HG03064 (cell line): ENCODE measurements around the gene GLT6D1.

Experiments used
- ATAC-seq: cut with Tn5 transposase; IDR thresholded peaks from one replicate; pipeline ENCODE4 v1.9.1; 2021; ENCODE audit warnings: low read depth; ENCODE audit not compliant: unreplicated experiment

GLT6D1 gene

DNA sequence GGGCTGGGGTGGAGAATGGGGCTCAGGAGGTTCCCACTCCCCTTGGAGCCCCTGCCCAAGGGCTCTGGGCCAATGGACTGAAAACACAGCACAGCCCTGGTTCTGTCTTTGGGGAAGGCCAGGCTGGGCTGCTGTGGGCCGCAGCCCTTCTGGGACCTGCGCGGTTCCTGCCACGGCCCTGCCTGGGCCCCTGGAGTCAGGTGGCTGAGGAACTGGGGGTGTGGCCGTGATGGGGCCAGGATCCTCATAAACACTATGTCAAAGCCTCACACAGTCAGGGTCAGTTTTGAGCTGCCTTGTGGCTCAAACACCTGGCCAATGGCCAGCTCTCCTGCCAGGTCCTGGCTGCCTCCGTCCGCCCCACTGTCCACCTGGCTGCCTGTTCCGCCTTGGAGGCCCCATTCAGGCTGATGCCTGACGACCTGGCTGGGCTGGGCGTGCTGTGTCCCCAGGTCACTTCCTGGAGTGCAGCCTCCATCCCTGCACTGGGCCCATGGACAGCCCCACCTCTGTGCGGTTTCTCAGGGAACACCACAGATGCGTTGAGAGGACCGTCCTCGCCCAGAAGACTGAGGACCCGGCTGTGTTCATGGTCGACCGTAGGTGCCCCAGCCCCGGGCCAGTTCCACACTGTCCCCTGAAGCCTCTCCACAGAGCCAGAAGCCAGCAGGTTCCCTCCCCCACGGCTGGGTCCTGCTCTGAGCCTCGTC lies 50.3 kb downstream of the GLT6D1 start:
- no peak for ATAC-seq

DNA sequence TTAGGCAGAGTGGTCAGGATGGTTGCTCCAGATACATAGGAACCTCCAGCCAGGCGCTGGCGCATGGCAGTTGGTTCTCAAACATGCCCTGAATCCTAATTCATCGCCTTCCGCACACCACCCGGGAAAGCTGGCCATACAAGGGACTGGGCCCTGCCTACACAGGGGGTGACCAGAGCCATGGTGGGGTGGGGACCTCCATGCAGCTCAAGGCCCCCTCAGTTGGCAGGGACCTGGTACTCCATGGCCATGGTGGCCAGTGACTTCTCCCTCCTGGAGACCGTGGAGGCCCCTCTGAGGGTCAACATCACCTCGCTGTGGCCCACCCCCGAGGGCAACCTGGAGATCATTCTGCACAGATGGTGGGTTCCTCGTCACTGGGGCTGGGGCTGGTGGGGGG lies 51.0 kb downstream of the GLT6D1 start:
- no peak for ATAC-seq

DNA sequence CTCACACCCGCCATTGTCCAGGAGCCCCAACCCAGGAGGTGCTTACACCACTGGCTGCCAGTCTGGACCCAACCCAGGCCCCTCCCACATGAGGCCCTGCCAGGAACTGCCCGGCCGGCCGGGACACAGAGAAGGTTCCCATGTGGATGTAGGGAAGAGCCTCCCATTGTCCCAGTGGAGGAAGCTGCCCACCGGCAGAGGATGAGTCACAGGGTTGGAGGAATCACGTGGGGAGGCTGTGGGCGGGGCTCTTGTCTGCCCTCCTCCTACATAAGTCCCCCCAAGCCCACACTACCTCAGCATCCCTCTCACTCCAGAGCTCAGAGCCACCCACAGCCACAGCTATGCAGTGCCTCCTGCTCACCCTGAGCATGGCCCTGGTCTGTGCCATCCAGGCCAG lies 51.7 kb downstream of the GLT6D1 start:
- no peak for ATAC-seq

DNA sequence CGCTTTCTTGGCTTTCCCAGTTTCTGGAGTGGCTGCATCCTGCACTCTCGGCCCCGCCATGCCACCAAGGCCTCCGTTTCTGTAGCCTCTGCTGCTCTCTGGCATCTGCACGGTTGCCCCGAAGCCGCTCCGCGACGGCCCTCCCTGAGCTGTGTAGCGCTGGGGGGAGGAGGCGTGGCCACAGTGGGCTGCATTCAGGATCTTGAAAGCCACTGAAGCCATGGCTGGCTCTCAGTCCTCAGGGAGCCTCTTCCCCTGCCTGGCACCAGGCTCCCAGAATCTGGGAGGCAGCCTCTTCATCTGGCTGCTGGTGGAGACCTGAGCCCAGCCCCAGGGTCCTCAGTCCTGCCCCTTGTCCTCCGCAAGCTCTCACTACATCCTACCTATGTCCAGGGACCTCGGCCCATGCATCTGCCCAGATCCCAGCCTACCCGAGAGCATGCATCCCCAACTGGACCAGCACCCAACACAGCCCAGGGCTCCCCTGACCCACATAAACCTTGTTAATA lies 52.7 kb downstream of the GLT6D1 start:
- ATAC-seq, result no peak

DNA sequence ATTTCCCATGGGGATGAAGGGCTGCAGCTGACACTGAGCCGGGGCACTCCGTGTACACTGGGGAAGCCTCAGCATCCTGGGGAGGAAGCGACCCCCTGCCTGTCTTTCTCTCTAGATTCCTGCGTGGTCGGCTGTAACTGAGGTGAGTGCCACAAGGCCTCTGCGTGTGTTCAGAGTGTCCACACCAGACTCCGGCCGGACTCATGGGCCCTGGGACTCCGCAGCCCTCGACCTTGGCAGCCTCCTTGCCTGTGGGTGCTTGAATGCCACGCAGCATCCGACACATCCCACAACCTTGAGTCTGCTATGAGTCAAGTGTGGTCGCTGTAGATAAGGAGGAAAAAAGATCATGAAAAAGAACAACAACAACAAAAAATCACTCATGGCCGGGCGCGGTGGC lies 54.4 kb downstream of the GLT6D1 start:
- ATAC-seq, result no peak

DNA sequence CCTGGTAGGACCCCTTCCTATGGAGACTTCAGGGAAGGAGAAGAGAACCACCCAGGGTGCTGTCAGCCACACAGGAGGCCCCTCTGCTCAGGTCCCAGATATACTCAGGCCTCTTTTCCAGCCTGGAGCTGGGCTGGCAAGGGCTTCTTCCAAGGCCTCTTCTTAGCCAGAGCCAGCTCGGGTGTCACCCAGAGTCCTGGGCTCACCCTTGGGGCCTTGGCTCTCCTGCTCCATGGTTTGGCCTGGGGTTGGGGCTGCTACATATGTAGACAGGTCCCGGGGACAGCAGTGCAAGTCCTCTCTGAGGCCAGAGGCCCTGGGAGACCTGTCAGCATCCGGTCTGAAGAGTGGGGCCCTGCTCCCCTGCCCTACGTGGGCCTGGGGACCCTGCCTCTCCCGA lies 55.0 kb downstream of the GLT6D1 start:
- no peak for ATAC-seq

GRCh38 chr9:135583688-135584011 lies 55.7 kb downstream of the GLT6D1 start:
- ATAC-seq, result no peak

- no peak for ATAC-seq
Observed at GRCh38 chr9:135582966-135583687, 56.2 kb downstream of the GLT6D1 start.

DNA sequence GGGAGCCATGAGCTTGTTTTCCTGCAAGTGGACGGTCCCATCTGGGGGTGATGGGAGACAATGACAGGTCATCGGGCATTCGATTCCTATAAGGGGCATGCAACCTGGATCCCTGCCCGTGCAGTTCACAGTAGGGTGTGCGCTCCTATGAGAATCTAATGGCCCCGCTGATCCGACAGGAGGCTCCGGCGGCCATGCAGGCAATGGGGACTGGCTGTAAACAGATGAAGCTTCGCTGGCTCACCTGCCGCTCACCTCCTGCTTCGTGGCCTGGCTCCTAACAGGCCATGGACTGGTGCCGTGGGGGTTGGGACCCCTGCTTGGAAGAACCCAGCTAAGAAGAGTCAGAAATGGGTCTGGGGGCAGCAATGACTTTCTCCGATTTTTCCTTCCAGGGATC lies 56.8 kb downstream of the GLT6D1 start:
- no peak for ATAC-seq

GRCh38 chr9:135581636-135582426 lies 57.5 kb downstream of the GLT6D1 start:
- no peak for ATAC-seq

DNA sequence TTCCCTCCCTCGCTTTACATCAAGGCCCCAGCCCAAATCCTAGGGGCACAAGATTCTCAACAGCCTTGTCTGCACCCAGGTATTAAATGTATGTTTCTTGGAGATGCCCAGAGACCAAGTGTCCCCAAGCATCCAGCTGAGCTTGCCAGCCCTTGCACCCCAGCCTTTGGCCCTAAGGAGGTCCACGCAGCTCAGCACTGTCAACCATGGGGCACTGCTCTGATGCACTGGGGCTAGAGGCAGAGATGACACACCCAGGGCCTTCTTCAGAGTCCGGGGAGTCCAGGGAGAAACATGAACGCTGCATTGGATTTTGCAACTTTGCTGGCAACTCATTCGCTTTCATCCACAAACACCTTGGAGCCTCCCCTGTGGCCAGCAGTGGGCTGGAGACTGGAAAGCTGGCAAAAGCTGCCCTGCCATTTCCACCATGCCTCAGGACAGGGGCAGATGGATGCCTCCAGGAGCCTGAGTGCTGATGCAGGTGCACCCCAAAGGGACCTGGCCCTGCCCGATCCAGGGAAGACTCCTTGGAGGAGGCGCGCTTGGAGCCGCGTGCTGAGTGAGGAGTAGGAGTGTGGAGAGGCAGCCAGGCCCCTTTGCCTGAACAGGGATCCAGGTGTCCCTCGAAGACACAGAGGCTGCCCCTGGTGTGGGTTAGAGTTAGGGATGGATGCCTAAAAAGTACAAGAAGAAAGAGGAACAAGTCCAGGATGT lies 58.5 kb downstream of the GLT6D1 start:
- ATAC-seq, result no peak

DNA sequence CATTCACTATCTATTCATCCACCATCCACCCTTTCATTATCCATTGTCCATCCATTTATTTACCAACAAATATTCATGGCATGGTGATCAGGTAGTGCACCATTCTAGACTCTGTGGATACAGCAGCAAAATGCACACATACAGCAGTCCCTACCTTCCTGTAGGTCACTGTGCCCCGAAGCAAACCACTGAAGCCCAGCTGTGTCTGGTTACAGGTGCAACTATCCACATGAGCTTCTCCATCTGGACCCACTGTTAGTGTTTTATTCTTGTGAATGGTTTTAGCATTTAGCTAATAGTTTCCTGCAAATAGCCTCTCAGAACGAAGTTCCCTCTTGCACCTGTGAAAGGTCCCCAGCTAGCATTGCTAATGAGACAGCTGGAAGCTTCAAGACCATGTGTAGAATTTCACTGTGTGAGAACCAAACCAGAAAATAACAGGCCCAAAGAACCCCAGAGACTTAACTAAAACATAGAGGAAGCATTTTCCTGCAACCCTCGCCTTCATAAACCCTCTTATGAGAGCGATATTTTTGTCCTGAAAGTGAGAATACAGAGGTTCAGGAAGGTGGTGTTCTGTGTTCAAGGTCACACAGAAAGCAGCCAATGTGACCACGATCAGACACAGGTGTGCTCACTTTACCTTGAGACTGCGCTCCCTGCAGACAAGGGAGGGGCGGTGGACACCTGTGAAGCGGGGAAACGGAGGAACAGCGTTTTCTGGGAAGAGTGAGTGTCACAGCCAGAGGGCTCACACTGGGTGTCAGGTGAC lies 59.3 kb downstream of the GLT6D1 start:
- no peak for ATAC-seq

- no peak for ATAC-seq
Observed at GRCh38 chr9:135579356-135579755, 60.0 kb downstream of the GLT6D1 start.

- ATAC-seq, result no peak
Observed at GRCh38 chr9:135577256-135577655, 62.1 kb downstream of the GLT6D1 start.

- ATAC-seq, result no peak
Observed at GRCh38 chr9:135575995-135576631, 63.2 kb downstream of the GLT6D1 start.

GRCh38 chr9:135574943-135575342 lies 64.4 kb downstream of the GLT6D1 start:
- ATAC-seq, result no peak

DNA sequence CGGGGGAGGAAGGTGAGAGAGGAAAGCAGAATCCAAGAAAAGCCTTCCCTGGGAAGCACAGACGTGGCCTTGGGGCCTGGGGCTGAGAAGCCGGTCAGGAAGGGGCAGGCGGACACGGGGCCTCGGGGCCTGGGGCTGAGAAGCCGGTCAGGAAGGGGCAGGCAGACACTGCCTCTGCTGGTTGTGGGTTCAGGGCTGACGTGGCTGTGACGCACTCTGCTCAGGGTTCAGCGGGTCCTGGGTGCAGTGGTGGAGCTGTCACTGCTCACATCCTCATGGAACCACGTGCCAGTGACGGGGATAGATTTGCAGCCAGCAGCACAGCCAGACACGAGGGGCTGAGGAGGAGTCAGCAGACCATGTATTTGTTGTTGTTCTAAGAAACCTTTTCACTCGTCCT lies 65.0 kb downstream of the GLT6D1 start:
- ATAC-seq, result no peak
